Measurements from ENCODE around the gene FBXO27. TPM values are rescaled to one million over a fixed set of nuclear protein-coding genes. Genes with fewer than 3 reads are reported as not detected.
"Not testable (repeated sequence)": the region's sequence is repeated elsewhere in the genome, so short reads cannot be mapped to it uniquely, and the experiment has no call there.

Gene FBXO27
- total RNA-seq, result 1 to 10 TPM in 6 of 8 experiments, under 1 TPM in 2; 0.67 to 5.4 (median 3.3) TPM

GRCh38 chr19:39032063-39032918 is at the start of gene FBXO27:
FBXO27 (minus strand) TSS chr19:39032549; CDS start chr19:39032227, 322 bp downstream.
- H3K4me3 ChIP-seq, result peak within 1 kb of the TSS; percentile 45 to 87 (median 55)
- in situ Hi-C loops (cut with MboI; ENCODE audit: low pct_unique_long_range_greater_than_20kb in 2 of 9, low sequenced_read_pairs in 9 of 9, unreplicated experiment in 9 of 9), result no loop called here
- ATAC-seq (replicated peaks in 6 of 8), result peak; percentile 8 to 51 (median 35)
- 0 to 60% (median 30%) methylated on average over 1 to 6 of the region's 66 CpGs; no CpG with 5 or more reads in 3 of the 10 experiments for WGBS, 10 experiments
- peak within 1 kb of the TSS in 1 of 2 donors; percentile 3 for H3K27ac ChIP-seq
- no peaks in the 10 kb centered on the region for H3K4me1 ChIP-seq (replicated peaks in 1 of 2)

- no peak for ATAC-seq (replicated peaks in 6 of 8)
- Histone ChIP-seq H3K27ac (no peak overlapping the region), H3K4me1 (replicated peaks in 1 of 2) (no peaks in the 10 kb centered on the region), H3K4me3 (no peak overlapping the region)
- WGBS, 10 experiments, result 40 to 85% (median 63%) methylated on average over 2 to 3 of the region's 3 CpGs
- in situ Hi-C loops (cut with MboI; ENCODE audit: low pct_unique_long_range_greater_than_20kb in 2 of 9, low sequenced_read_pairs in 9 of 9, unreplicated experiment in 9 of 9), result no loop called here
Measured at GRCh38 chr19:39080431-39080830, 48.1 kb upstream of the FBXO27 start.

- Histone ChIP-seq H3K27ac (no peak overlapping the region), H3K4me3 (no peak overlapping the region), H3K4me1 (replicated peaks in 1 of 2) (no peaks in the 10 kb centered on the region)
- 0 to 100% (median 49%) methylated on average over 2 to 5 of the region's 7 CpGs; no CpG with 5 or more reads in 2 of the 10 experiments for WGBS, 10 experiments
- peak in 2 of 8 experiments; percentile 74 to 86 for ATAC-seq (replicated peaks in 6 of 8)
- in situ Hi-C loops (cut with MboI; ENCODE audit: low pct_unique_long_range_greater_than_20kb in 2 of 9, low sequenced_read_pairs in 9 of 9, unreplicated experiment in 9 of 9), result no loop called here
Measured at GRCh38 chr19:39078436-39079200, 46.3 kb upstream of the FBXO27 start.

- in situ Hi-C loops (cut with MboI; ENCODE audit: low pct_unique_long_range_greater_than_20kb in 2 of 9, low sequenced_read_pairs in 9 of 9, unreplicated experiment in 9 of 9), result no loop called here
- WGBS, 10 experiments, result 40 to 100% (median 82%) methylated on average over 1 to 11 of the region's 11 CpGs; no CpG with 5 or more reads in 2 of the 10 experiments
- no peaks in the 10 kb centered on the region for H3K4me1 ChIP-seq (replicated peaks in 1 of 2)
- no peak overlapping the region for H3K27ac ChIP-seq
- no peak overlapping the region for H3K4me3 ChIP-seq
- no peak for ATAC-seq (replicated peaks in 6 of 8)
Measured at GRCh38 chr19:39077323-39077722, 45.0 kb upstream of the FBXO27 start.

GRCh38 chr19:39074942-39075341 is 42.6 kb upstream of the FBXO27 start:
- ATAC-seq (replicated peaks in 6 of 8), result no peak
- WGBS, 10 experiments, result 0 to 100% (median 69%) methylated on average over 1 to 5 of the region's 6 CpGs
- Histone ChIP-seq H3K4me3 (no peak overlapping the region), H3K4me1 (replicated peaks in 1 of 2) (no peaks in the 10 kb centered on the region), H3K27ac (no peak overlapping the region)
- in situ Hi-C loops (cut with MboI; ENCODE audit: low pct_unique_long_range_greater_than_20kb in 2 of 9, low sequenced_read_pairs in 9 of 9, unreplicated experiment in 9 of 9), result no loop called here

GRCh38 chr19:39074205-39074692 is 41.9 kb upstream of the FBXO27 start:
- no peak overlapping the region for H3K27ac ChIP-seq
- ATAC-seq (replicated peaks in 6 of 8), result no peak

GRCh38 chr19:39070888-39071287 is 38.5 kb upstream of the FBXO27 start:
- ATAC-seq (replicated peaks in 6 of 8), result no peak
- Histone ChIP-seq H3K4me1 (replicated peaks in 1 of 2) (no peaks in the 10 kb centered on the region), H3K27ac (no peak overlapping the region), H3K4me3 (no peak overlapping the region)
- in situ Hi-C loops (cut with MboI; ENCODE audit: low pct_unique_long_range_greater_than_20kb in 2 of 9, low sequenced_read_pairs in 9 of 9, unreplicated experiment in 9 of 9), result no loop called here
- 60% methylated on average over 1 of the region's 5 CpGs; no CpG with 5 or more reads in 9 of the 10 experiments for WGBS, 10 experiments

More at GRCh38 chr19:39074205-39074692, 41.9 kb upstream of the FBXO27 start:
- Histone ChIP-seq H3K4me3 (no peak overlapping the region), H3K4me1 (replicated peaks in 1 of 2) (no peaks in the 10 kb centered on the region)
- in situ Hi-C loops (cut with MboI; ENCODE audit: low pct_unique_long_range_greater_than_20kb in 2 of 9, low sequenced_read_pairs in 9 of 9, unreplicated experiment in 9 of 9), result no loop called here
- 20 to 77% (median 58%) methylated on average over 1 to 3 of the region's 3 CpGs for WGBS, 10 experiments

GRCh38 chr19:39068259-39068658 is 35.9 kb upstream of the FBXO27 start:
- in situ Hi-C loops (cut with MboI; ENCODE audit: low pct_unique_long_range_greater_than_20kb in 2 of 9, low sequenced_read_pairs in 9 of 9, unreplicated experiment in 9 of 9); H3K27ac ChIP-seq; H3K4me1 ChIP-seq (replicated peaks in 1 of 2); ATAC-seq (replicated peaks in 6 of 8); H3K4me3 ChIP-seq: not testable (repeated sequence)
- 0 to 100% (median 60%) methylated on average over 1 to 4 of the region's 6 CpGs; no CpG with 5 or more reads in 1 of the 10 experiments for WGBS, 10 experiments

GRCh38 chr19:39067104-39067503 is 34.8 kb upstream of the FBXO27 start:
- whole genome bisulfite sequencing, 10 experiments, result 68 to 100% (median 96%) methylated on average over 1 to 4 of the region's 4 CpGs; no CpG with 5 or more reads in 5 of the 10 experiments
- no peak for ATAC-seq (replicated peaks in 6 of 8)
- no peaks in the 10 kb centered on the region for H3K4me1 ChIP-seq (replicated peaks in 1 of 2)
- in situ Hi-C loops (cut with MboI; ENCODE audit: low pct_unique_long_range_greater_than_20kb in 2 of 9, low sequenced_read_pairs in 9 of 9, unreplicated experiment in 9 of 9), result no loop called here
- H3K27ac ChIP-seq, result no peak overlapping the region
- H3K4me3 ChIP-seq, result no peak overlapping the region

GRCh38 chr19:39065928-39066327 is 33.6 kb upstream of the FBXO27 start:
- Histone ChIP-seq H3K27ac (no peak overlapping the region), H3K4me3 (no peak overlapping the region), H3K4me1 (replicated peaks in 1 of 2) (no peaks in the 10 kb centered on the region)
- WGBS, 10 experiments, result 26 to 89% (median 64%) methylated on average over 1 to 3 of the region's 3 CpGs
- in situ Hi-C loops (cut with MboI; ENCODE audit: low pct_unique_long_range_greater_than_20kb in 2 of 9, low sequenced_read_pairs in 9 of 9, unreplicated experiment in 9 of 9), result no loop called here
- no peak for ATAC-seq (replicated peaks in 6 of 8)

GRCh38 chr19:39064405-39064804 is 32.1 kb upstream of the FBXO27 start:
- H3K27ac ChIP-seq, result no peak overlapping the region
- no peak overlapping the region for H3K4me3 ChIP-seq
- no peak for ATAC-seq (replicated peaks in 6 of 8)
- H3K4me1 ChIP-seq (replicated peaks in 1 of 2), result no peaks in the 10 kb centered on the region
- in situ Hi-C loops (cut with MboI; ENCODE audit: low pct_unique_long_range_greater_than_20kb in 2 of 9, low sequenced_read_pairs in 9 of 9, unreplicated experiment in 9 of 9), result no loop called here
- WGBS, 10 experiments, result 40 to 100% (median 90%) methylated on average over 1 to 5 of the region's 6 CpGs; no CpG with 5 or more reads in 1 of the 10 experiments

GRCh38 chr19:39060171-39060570 is 27.8 kb upstream of the FBXO27 start:
- Histone ChIP-seq H3K4me1 (replicated peaks in 1 of 2) (no peaks in the 10 kb centered on the region), H3K27ac (no peak overlapping the region), H3K4me3 (no peak overlapping the region)
- 0 to 100% (median 65%) methylated on average over 1 to 4 of the region's 4 CpGs; no CpG with 5 or more reads in 3 of the 10 experiments for WGBS, 10 experiments
- in situ Hi-C loops (cut with MboI; ENCODE audit: low pct_unique_long_range_greater_than_20kb in 2 of 9, low sequenced_read_pairs in 9 of 9, unreplicated experiment in 9 of 9), result no loop called here
- ATAC-seq (replicated peaks in 6 of 8), result no peak

GRCh38 chr19:39059302-39059701 is 27.0 kb upstream of the FBXO27 start:
- in situ Hi-C loops (cut with MboI; ENCODE audit: low pct_unique_long_range_greater_than_20kb in 2 of 9, low sequenced_read_pairs in 9 of 9, unreplicated experiment in 9 of 9), result no loop called here
- ATAC-seq (replicated peaks in 6 of 8), result no peak
- Histone ChIP-seq H3K4me3 (no peak overlapping the region), H3K4me1 (replicated peaks in 1 of 2) (no peaks in the 10 kb centered on the region), H3K27ac (no peak overlapping the region)

Data from motor neuron (in vitro differentiated cells).